ENCODE data around the gene LRP1-AS. TPM values are rescaled to one million over a fixed set of nuclear protein-coding genes. Genes with fewer than 3 reads are reported as not detected.

LRP1-AS gene
- total RNA-seq, 2 experiments from 2014 or later = not detected

- intact Hi-C loops (cut with micrococcal nuclease) = loop anchor here (2.0 to 5.0 kb wide), 3 partner anchors 22 to 104 kb away; partner anchors contain the start of genes NAB2 and ZBTB39
- Mint-ChIP-seq H3K9me3 (no peaks in the 10 kb centered on the region), H3K4me1 (ENCODE audit: low read depth) (peaks cover 48% of the 10 kb centered on the region), H3K4me3 (peak within 1 kb of the TSS; percentile 98), H3K27ac (peak within 1 kb of the TSS; percentile 99), H3K36me3 (ENCODE audit: low read depth) (peaks cover 46% of the 10 kb centered on the region), H3K27me3 (no peaks in the 10 kb centered on the region)
- ChIA-PET CTCF (interaction anchor here (0.8 to 9.8 kb wide), 41 partner anchors 12 to 358 kb away, joined by 3 to 167 read pairs (median 7); partner anchors contain the start of genes HSD17B6, LRP1, NAB2 and NEMP1), POLR2A (interaction anchor here (0.9 to 17.5 kb wide), 33 partner anchors 13 to 482 kb away, joined by 3 to 417 read pairs (median 5); partner anchors contain the start of genes LRP1, MYO1A, NAB2 and NACA)
- no peak for TF ChIP-seq CTCF (IDR thresholded peaks at IDR 0.05)
- ATAC-seq (peak; percentile 57), DNase-seq (peak; percentile 91)
Observed at GRCh38 chr12:57111031-57111734, 36.2 kb downstream of the LRP1-AS start, which contains the start of gene STAT6. STAT6 (minus strand) TSS chr12:57111362; CDS start chr12:57108278, 3,084 bp downstream.

DNA sequence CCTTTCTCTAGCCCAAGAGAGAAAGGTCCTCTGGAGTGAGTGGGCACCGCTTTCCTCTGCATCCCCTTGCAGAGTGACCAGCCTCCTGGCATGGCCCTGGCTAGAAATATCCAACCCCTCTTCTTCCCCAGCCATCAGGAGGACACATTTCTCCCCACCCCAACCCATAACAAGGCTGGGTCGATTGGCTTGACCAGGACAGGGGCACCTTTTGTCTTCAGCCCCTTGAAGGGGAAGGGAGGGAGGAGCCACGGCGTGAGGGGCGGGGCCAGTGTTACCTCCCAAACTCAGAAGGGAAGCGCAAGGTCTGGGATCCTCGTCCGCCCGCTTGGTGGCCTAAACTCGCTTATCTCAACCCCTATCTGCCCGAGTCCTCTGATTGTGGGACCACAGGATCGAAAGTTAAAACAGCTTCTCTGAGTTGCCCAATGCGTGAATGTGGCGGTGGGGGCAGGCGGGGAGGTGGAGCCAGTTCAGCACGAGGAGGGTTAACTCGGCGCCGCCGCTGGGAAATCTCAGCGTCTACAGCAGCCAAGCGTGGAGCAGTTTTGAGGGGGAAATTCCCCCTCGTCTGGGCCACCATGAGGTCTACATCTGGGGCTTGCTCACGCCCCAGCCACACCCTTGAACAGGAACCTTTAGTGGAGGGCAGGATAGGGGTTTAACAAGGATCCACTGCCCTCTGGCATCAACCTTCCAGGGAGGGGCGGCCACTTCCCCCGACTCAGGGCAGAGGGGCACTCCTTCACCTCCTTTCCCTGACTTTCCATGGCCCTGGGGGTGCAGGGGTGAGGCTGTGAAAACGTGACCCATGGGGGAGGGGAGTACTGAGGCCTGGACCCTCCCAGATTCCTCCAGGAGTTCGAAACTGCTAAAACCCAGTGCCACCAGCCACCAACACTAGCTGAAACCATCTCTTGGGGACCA is 37.1 kb downstream of the LRP1-AS start:
- DNase-seq = peak; percentile 90
- no peaks in the 10 kb centered on the region for H3K9me3 Mint-ChIP-seq
- CTCF ChIA-PET = interaction anchor here (0.9 to 9.8 kb wide), 21 partner anchors 13 to 358 kb away, joined by 3 to 167 read pairs (median 13); partner anchors contain the start of genes LRP1, NAB2, NEMP1 and PRIM1
- H3K27me3 Mint-ChIP-seq = no peaks in the 10 kb centered on the region
- peak overlapping the region; percentile 99 for H3K27ac Mint-ChIP-seq
- intact Hi-C loops (cut with micrococcal nuclease) = loop anchor here (2.0 to 5.0 kb wide), 3 partner anchors 22 to 103 kb away; partner anchors contain the start of genes NAB2 and ZBTB39
- POLR2A ChIA-PET = interaction anchor here (1.0 to 17.5 kb wide), 23 partner anchors 14 to 481 kb away, joined by 3 to 417 read pairs (median 6); partner anchors contain the start of genes LRP1, MYO1A, NAB2 and NACA
- H3K36me3 Mint-ChIP-seq (ENCODE audit: low read depth) = peaks cover 52% of the 10 kb centered on the region
- peaks cover 54% of the 10 kb centered on the region for H3K4me1 Mint-ChIP-seq (ENCODE audit: low read depth)
- peak; percentile 50 for ATAC-seq
- no peak for TF ChIP-seq CTCF (IDR thresholded peaks at IDR 0.05)
- H3K4me3 Mint-ChIP-seq = peak overlapping the region; percentile 98

- H3K4me3 Mint-ChIP-seq = peak overlapping the region; percentile 98
Observed at GRCh38 chr12:57109207-57110103, 38.0 kb downstream of the LRP1-AS start.

More at GRCh38 chr12:57109207-57110103, 38.0 kb downstream of the LRP1-AS start:
- Mint-ChIP-seq H3K27ac (peak overlapping the region; percentile 99), H3K9me3 (no peaks in the 10 kb centered on the region), H3K27me3 (no peaks in the 10 kb centered on the region), H3K36me3 (ENCODE audit: low read depth) (peaks cover 60% of the 10 kb centered on the region), H3K4me1 (ENCODE audit: low read depth) (peaks cover 61% of the 10 kb centered on the region)
- ATAC-seq (no peak), DNase-seq (no peak)
- ChIA-PET POLR2A (interaction anchor here (1.3 to 17.5 kb wide), 11 partner anchors 14 to 321 kb away, joined by 3 to 417 read pairs (median 24); partner anchors contain the start of genes LRP1, NAB2 and NEMP1), CTCF (interaction anchor here (1.0 to 9.8 kb wide), 7 partner anchors 14 to 352 kb away, joined by 3 to 167 read pairs (median 58); partner anchors contain the start of genes NAB2 and ZBTB39)
- no peak for TF ChIP-seq CTCF (IDR thresholded peaks at IDR 0.05)
- intact Hi-C loops (cut with micrococcal nuclease) = loop anchor here (2.0 to 5.0 kb wide), 3 partner anchors 21 to 102 kb away; partner anchors contain the start of genes NAB2 and ZBTB39
